ENCODE measurements around the gene TYRP1.

DNA sequence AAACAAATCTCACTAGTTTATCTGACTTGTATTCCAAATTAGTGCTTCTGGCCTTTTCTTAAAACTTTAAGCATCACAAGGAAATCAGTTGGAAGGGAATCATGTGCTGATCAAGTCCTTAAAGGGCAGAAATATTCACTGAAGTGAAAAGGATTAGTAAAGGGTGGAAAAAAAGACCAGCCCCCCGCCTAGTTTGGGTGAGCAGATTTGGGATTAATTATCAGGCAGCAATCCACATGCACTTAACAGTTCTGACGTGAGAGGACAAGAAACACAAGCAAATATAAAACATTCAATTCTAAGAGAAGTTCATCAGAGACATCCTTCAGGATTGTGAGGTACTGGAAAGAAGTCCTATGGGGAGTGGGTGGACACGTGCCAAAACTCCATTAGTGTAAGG, at the start of gene TYRP1:
- TF ChIP-seq POLR2A (IDR thresholded peaks at IDR 0.05; ENCODE audit: low read depth, low read length) = no peak
- TF ChIP-seq TAF1 (IDR thresholded peaks at IDR 0.05; ENCODE audit: borderline replicate concordance, low read depth, low read length) = no peak
- no peak for TF ChIP-seq POLR2AphosphoS5 (IDR thresholded peaks at IDR 0.05; ENCODE audit: low read depth, low read length)
